ENCODE data around the gene MYOZ3. TPM values are rescaled to one million over a fixed set of nuclear protein-coding genes. Genes with fewer than 3 reads are reported as not detected.

MYOZ3 gene
- total and polyA plus RNA-seq, 10 of the 15 experiments (the other 5 are each of a cell fraction or from before 2014, with no cell fraction given) = 0.04 to 1.1 (median 0.10) TPM; not detected in 4

DNA sequence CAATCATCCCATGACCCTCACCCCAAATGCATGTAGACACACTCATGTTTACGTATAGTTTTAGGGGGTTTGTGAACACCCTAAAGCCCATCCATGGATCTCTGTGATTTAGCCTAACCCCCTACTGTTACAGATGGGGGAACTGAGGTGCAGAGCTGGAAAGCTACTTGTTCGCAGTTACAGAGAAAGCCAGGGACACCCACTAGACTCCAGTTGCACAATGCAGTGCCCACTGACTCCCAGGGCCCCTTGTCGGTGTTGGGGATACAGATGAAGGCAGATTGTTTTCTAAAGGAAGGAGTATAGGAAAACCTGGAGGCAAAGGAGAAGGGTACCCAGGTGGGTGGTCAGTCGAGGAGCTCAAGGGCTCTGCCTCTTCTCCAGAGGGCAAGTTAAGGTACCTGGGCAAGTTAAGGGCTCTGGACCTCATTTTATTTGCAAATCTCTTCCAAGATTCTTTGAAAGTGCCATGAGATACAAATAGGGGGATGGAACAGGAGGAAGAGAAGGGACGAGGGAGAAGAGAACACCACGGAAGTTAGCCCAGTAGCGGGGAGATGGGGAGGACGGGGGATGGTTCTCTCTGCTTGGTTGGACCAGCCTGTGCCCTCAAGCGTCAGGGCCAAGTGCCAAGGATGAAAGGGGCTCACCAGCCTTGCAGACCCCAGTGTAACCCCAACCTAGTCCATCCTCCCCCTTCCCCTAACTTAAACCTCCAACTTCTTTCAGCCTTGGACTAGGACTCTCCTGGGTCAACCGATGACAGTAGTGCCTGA lies 958 bp downstream of the MYOZ3 start:
- H3K27me3 ChIP-seq (replicated peaks in 1 of 2; ENCODE audit: control insufficient read depth in 2 of 2, insufficient read depth in 2 of 2, low read length in 1 of 2) = no peaks in the 10 kb centered on the region; a peak in 2 of 4 replicates
- in situ Hi-C loops (cut with MboI) = no loop called here
- ChIA-PET CTCF (interaction anchor here (0.6 to 12.7 kb wide), 4 partner anchors 11 to 205 kb away, joined by 3 to 236 read pairs (median 3); no protein-coding TSS in a partner anchor), RAD21 (ENCODE audit: unreplicated experiment) (no interaction called here), SMC1A (ENCODE audit: uncharacterized antibody, unreplicated experiment) (interaction anchor here (1.7 to 1.9 kb wide), 2 partner anchors 9 to 102 kb away, joined by 4 to 6 read pairs; no protein-coding TSS in a partner anchor), POLR2A (no interaction called here)
- intact Hi-C loops (cut with micrococcal nuclease; ENCODE audit: unreplicated experiment) = no loop called here
- no peaks in the 10 kb centered on the region for H3K36me3 ChIP-seq (ENCODE audit: control insufficient read depth in 2 of 2, insufficient read depth in 2 of 2, low read length in 1 of 2)
- H4K20me1 ChIP-seq (ENCODE audit: control insufficient read depth, insufficient read depth) = no peaks in the 10 kb centered on the region
- BruUV-seq (replicated peaks) = no TSS peak
- no peak overlapping the region for H3K27ac ChIP-seq (ENCODE audit: control insufficient read depth, insufficient read depth)
- 40% methylated on average over 10 of the region's 10 CpGs for WGBS (ENCODE audit: insufficient coverage, insufficient replicate concordance, low lambda C conversion rate, missing lambda C conversion rate)
- H3K4me2 ChIP-seq (ENCODE audit: control insufficient read depth, insufficient read depth) = no peak overlapping the region
- no peak for DNase-seq (ENCODE audit: low read depth, low spot score)
- no peak overlapping the region for H2AFZ ChIP-seq (ENCODE audit: control insufficient read depth, low read depth, low read length)
- no peak overlapping the region for H3K4me3 ChIP-seq
- no peaks in the 10 kb centered on the region for H3K79me2 ChIP-seq (ENCODE audit: control insufficient read depth, insufficient read depth, low read length)
- no peak for FAIRE-seq
- H3K9ac ChIP-seq (ENCODE audit: control insufficient read depth, insufficient read depth, low read length) = no peak overlapping the region
- H3K4me1 ChIP-seq (ENCODE audit: control insufficient read depth, insufficient read depth, low read length) = peaks cover 2% of the 10 kb centered on the region; the same call in 1 of the 2 replicates
- no peaks in the 10 kb centered on the region for H3K9me3 ChIP-seq (replicated peaks; ENCODE audit: control insufficient read depth, insufficient read depth, low read length)
- TF ChIP-seq NFYA (IDR thresholded peaks at IDR 0.05; ENCODE audit: borderline replicate concordance, low read depth, low read length) (no peak), MXI1 (IDR thresholded peaks at IDR 0.05; ENCODE audit: low read depth, low read length) (no peak), SP1 (IDR thresholded peaks at IDR 0.05; ENCODE audit: low read depth, low read length) (no peak), ZZZ3 (IDR thresholded peaks at IDR 0.05; ENCODE audit: control insufficient read depth, insufficient read length, low read depth) (no peak), CEBPB (IDR thresholded peaks at IDR 0.05; ENCODE audit: borderline replicate concordance in 1 of 2, low read depth in 2 of 2, low read length in 2 of 2) (no peak), FOS (IDR thresholded peaks at IDR 0.05; ENCODE audit: borderline replicate concordance, extremely low read depth, insufficient read length) (no peak), LARP7 (IDR thresholded peaks at IDR 0.05) (no peak), KAT2A (conservative IDR thresholded peaks at IDR 0.05; ENCODE audit: control insufficient read depth, low read depth, low read length) (no peak), MTA3 (IDR thresholded peaks at IDR 0.05; ENCODE audit: borderline replicate concordance, low read length) (no peak)
- TF ChIP-seq, protein P1, sequence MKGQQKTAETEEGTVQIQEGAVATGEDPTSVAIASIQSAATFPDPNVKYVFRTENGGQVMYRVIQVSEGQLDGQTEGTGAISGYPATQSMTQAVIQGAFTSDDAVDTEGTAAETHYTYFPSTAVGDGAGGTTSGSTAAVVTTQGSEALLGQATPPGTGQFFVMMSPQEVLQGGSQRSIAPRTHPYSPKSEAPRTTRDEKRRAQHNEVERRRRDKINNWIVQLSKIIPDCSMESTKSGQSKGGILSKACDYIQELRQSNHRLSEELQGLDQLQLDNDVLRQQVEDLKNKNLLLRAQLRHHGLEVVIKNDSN (IDR thresholded peaks at IDR 0.05; ENCODE audit: borderline replicate concordance, extremely low read length, insufficient read depth, low read depth, low read length) = no peak
- TF ChIP-seq, protein P2, sequence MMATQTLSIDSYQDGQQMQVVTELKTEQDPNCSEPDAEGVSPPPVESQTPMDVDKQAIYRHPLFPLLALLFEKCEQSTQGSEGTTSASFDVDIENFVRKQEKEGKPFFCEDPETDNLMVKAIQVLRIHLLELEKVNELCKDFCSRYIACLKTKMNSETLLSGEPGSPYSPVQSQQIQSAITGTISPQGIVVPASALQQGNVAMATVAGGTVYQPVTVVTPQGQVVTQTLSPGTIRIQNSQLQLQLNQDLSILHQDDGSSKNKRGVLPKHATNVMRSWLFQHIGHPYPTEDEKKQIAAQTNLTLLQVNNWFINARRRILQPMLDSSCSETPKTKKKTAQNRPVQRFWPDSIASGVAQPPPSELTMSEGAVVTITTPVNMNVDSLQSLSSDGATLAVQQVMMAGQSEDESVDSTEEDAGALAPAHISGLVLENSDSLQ (IDR thresholded peaks at IDR 0.05) = no peak
- TF ChIP-seq, protein P3, sequence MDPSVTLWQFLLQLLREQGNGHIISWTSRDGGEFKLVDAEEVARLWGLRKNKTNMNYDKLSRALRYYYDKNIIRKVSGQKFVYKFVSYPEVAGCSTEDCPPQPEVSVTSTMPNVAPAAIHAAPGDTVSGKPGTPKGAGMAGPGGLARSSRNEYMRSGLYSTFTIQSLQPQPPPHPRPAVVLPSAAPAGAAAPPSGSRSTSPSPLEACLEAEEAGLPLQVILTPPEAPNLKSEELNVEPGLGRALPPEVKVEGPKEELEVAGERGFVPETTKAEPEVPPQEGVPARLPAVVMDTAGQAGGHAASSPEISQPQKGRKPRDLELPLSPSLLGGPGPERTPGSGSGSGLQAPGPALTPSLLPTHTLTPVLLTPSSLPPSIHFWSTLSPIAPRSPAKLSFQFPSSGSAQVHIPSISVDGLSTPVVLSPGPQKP (IDR thresholded peaks at IDR 0.05; ENCODE audit: low read depth, low read length) = no peak
- TF ChIP-seq, protein P4, sequence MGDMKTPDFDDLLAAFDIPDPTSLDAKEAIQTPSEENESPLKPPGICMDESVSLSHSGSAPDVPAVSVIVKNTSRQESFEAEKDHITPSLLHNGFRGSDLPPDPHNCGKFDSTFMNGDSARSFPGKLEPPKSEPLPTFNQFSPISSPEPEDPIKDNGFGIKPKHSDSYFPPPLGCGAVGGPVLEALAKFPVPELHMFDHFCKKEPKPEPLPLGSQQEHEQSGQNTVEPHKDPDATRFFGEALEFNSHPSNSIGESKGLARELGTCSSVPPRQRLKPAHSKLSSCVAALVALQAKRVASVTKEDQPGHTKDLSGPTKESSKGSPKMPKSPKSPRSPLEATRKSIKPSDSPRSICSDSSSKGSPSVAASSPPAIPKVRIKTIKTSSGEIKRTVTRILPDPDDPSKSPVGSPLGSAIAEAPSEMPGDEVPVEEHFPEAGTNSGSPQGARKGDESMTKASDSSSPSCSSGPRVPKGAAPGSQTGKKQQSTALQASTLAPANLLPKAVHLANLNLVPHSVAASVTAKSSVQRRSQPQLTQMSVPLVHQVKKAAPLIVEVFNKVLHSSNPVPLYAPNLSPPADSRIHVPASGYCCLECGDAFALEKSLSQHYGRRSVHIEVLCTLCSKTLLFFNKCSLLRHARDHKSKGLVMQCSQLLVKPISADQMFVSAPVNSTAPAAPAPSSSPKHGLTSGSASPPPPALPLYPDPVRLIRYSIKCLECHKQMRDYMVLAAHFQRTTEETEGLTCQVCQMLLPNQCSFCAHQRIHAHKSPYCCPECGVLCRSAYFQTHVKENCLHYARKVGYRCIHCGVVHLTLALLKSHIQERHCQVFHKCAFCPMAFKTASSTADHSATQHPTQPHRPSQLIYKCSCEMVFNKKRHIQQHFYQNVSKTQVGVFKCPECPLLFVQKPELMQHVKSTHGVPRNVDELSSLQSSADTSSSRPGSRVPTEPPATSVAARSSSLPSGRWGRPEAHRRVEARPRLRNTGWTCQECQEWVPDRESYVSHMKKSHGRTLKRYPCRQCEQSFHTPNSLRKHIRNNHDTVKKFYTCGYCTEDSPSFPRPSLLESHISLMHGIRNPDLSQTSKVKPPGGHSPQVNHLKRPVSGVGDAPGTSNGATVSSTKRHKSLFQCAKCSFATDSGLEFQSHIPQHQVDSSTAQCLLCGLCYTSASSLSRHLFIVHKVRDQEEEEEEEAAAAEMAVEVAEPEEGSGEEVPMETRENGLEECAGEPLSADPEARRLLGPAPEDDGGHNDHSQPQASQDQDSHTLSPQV (IDR thresholded peaks at IDR 0.05) = no peak
- TF ChIP-seq, protein P5, sequence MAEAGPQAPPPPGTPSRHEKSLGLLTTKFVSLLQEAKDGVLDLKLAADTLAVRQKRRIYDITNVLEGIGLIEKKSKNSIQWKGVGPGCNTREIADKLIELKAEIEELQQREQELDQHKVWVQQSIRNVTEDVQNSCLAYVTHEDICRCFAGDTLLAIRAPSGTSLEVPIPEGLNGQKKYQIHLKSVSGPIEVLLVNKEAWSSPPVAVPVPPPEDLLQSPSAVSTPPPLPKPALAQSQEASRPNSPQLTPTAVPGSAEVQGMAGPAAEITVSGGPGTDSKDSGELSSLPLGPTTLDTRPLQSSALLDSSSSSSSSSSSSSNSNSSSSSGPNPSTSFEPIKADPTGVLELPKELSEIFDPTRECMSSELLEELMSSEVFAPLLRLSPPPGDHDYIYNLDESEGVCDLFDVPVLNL (IDR thresholded peaks at IDR 0.05; ENCODE audit: low read depth, low read length) = no peak
- no peak for ATAC-seq
